DMS153 treated with DMSO at 0.1 percent for 48 hours (cell line): ENCODE results near the gene PLEKHA7.
"Not testable (repeated sequence)": the region's sequence is repeated elsewhere in the genome, so short reads cannot be mapped to it uniquely, and the experiment has no call there.

ENCODE experiments used
- DNase-seq: peaks from one replicate; lab custom pipeline; 2025; ENCODE audit not compliant: unreplicated experiment; lab: John Stamatoyannopoulos, UW

The PLEKHA7 gene

GRCh38 chr11:17014321-17014832 is at the start of gene PLEKHA7:
Gene PLEKHA7, minus strand, starts transcription at chr11:17014414. Its CDS starts 13 bp downstream, at chr11:17014401.
- no peak for DNase-seq

DNA sequence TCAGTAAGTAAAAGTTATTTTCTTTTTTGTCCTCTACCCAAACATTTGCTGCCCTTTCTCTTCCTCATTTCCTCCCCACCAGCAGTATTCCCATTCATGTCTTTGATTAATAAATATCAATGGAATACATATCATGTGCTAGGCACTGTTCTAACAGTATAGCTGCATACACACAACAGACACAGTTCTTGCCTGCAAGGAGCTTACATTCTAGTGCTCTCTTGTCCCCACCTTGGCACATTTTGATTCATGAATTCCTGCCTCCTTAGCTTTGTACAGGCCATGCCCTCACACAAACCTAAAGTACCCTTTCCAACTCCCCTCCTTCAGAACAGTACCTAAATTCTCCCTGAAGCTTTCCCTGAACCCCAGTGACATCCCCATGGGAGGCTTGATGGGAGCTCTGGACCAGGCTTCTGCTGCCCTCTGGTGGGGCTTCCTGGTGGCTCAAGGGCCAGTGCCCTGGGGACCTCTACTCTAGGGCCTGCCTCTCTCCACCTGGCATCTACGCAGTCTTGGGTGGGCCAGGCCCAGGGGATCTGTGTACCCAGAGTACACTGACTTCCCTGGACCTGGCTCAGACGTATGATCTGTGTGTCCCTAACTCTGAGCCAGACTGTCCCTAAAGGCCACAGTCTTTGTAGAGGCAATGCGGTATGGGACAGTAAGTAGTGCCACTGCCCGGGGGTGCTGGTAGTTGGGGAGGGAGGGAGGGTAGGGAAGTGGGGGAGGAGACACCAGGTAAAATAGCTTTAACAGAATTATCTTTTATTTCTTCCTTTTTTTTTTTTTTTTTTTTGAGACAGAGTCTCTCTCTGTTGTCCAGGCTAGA is 49.2 kb upstream of the PLEKHA7 start:
- DNase-seq = peak; percentile 39

DNA sequence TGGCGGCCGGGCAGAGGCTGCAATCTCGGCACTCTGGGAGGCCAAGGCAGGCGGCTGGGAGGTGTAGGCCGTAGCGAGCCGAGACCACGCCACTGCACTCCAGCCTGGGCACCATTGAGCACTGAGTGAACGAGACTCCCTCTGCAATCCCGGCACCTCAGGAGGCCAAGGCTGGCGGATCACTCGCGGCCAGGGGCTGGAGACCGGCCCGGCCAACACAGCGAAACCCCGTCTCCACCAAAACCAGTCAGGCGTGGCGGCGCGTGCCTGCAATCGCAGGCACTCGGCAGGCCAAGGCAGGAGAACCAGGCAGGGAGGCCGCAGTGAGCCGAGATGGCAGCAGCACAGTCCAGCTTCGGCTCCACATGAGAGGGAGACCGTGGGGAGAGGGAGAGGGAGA is 36.9 kb upstream of the PLEKHA7 start:
- DNase-seq = not testable (repeated sequence)

DNA sequence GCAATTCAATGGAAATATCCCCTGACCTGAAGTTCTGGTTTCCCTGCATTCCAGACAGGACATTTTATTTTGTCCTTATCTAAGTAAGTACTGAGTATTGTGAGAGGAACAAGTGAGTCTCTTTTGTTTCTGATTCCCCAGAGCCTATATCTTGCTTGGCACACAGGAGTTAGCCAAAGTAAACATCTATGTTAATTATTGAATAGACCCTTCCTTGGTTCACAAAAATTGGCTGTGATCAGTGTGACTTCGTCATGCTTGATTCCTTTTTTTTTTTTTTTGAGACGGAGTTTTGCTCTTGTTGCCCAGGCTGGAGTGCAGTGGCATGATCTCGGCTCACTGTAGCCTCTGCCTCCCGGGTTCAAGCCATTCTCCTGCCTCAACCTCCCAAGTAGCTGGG is 34.3 kb upstream of the PLEKHA7 start:
- DNase-seq = not testable (repeated sequence)

GRCh38 chr11:17046690-17047089 is 32.5 kb upstream of the PLEKHA7 start:
- no peak for DNase-seq

DNA sequence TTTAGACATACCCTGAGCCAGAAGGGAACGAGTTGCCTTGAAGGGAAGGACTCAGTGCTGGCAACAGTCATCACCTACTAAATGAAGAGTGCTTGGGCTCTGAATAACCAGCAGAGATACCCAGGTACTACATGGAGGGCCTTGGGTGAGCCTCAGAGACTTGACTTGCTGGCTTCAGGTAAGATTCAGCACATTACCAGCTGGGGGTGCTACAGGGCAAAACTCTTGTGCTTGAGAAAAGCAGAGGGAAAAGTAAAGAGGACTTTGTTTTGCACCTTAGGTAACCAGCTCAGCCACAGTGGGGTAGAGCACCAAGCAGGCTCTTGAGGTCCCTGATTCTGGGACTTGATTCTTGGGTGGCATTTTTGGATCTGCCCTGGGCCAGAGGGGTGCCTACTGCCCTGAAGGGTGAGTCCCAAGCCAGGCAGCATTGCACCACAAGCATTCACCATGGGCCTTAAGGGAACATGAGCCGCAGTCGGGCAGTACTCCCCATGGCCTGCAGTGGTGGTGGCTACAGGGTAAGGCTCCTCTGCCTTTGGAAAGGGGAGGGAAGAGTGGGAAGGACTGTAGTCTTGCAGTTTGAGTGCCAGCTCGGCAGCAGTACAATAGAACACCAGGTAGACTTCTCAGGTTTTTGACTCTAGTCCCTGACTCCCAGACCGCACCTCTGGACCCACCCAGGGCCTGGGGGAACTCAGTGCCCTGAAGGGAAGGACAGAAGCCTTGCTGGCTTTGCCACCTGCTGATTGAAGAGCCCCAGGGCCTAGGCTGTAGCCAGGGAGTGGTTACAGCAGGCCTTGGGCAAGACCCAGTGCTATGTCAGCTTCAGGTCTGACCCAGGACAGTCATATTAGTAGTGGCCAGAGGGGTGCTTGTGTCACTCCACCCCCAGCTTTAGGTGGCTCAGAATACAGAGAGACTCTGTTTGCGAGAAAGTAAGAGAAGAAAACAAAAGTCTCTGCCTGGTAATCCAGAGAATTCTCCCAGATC is 22.7 kb upstream of the PLEKHA7 start:
- DNase-seq = no peak

DNA sequence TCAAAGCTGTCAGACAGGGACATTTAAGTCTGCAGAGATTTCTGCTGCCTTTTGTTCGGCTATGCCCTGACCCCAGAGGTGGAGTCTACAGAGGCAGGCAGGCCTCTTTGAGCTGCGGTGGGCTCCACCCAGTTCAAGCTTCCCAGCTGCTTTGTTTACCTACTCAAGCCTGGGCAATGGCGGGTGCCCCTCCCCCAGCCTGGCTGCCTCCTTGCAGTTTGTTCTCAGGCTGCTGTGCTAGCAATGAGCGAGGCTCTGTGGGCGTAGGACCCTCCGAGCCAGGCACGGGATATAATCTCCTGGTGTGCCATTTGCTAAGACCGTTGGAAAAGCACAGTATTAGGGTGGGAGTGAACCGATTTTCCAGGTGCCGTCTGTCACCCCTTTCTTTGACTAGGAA is 19.8 kb upstream of the PLEKHA7 start:
- DNase-seq = not testable (repeated sequence)

GRCh38 chr11:17026487-17027082 is 12.4 kb upstream of the PLEKHA7 start:
- DNase-seq = no peak

DNA sequence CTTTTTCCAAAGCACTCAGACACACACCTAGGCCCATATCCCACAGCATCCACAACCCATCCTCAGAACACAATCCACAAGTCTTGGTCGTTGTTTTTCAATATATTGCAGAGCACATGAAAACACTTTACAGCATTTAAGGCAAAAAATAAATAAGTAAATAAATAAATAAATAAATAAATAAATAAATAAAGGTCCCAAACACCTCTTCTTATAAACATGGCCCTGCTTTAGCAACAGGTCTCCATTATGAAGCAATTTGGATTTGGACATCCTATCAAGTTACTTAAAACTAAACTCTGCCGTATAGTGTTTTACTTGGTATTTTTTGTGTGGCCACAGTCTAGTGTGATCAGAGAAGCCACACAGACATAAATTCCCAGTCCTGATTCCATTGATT is 10.7 kb upstream of the PLEKHA7 start:
- no peak for DNase-seq

GRCh38 chr11:17021511-17021910 is 7.3 kb upstream of the PLEKHA7 start:
- DNase-seq = no peak

- DNase-seq = no peak
These were observed 6.6 kb upstream of the PLEKHA7 start for GRCh38 chr11:17020831-17021230.

- no peak for DNase-seq
These were observed 5.0 kb upstream of the PLEKHA7 start for GRCh38 chr11:17019232-17019631.

GRCh38 chr11:17015627-17016126 is 1.5 kb upstream of the PLEKHA7 start:
- no peak for DNase-seq

- peak; percentile 27 for DNase-seq
These were observed 816 bp upstream of the PLEKHA7 start for GRCh38 chr11:17014833-17015626.

- no peak for DNase-seq
These were observed 480 bp downstream of the PLEKHA7 start for GRCh38 chr11:17013548-17014320.

GRCh38 chr11:17012712-17013547 is 1.3 kb downstream of the PLEKHA7 start:
- no peak for DNase-seq

DNA sequence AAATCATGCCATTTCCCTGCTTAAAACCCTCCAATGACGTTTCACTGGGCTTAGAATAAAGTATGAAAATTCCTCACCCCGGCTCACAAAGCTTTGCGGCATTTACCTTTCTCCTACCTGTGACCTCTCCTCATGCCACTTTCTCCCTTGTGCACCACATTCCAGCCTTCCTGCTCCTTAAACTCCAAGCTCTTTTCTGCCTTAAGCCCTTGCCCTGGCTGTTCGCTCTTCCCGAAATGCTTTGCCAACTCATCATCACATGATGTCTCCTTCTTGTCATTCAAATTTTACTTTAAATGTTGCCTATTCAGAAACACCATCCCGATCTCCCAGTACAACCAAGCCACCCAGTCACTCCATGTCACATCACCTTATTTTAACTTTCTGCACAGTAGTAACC is 2.0 kb downstream of the PLEKHA7 start:
- DNase-seq = no peak

DNA sequence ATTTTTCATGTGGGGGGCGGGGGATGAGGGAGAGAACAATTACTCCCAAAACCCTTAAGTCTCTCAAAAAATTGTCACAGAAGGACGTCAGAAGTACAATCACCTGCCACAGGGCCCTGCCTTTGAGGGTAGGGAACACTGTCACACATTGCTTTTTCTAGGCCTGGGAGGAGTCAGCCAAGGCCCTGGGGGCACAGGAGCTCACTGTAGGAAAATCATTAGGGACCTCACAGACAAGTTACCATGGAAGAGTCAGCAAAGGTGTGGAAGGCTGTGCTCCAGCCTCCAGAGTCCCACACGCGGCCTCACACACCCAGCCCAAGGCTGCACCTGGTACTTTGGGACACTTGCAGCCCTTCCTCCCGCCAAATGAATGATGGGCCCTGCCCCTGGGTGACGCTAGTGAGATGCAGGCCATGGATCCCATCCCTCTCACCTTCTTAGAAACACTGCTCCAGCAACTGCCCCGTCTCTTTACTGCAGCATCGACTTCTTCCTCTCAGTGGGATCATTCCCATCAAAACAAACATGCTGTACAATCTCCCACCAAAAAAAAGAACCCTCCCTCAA is 3.3 kb downstream of the PLEKHA7 start:
- DNase-seq = no peak
